ENCODE results near the gene SCRN1.

- no peak for TF ChIP-seq EZH2 (conservative IDR thresholded peaks at IDR 0.05; ENCODE audit: low read depth, low read length)
- TF ChIP-seq, protein P1, sequence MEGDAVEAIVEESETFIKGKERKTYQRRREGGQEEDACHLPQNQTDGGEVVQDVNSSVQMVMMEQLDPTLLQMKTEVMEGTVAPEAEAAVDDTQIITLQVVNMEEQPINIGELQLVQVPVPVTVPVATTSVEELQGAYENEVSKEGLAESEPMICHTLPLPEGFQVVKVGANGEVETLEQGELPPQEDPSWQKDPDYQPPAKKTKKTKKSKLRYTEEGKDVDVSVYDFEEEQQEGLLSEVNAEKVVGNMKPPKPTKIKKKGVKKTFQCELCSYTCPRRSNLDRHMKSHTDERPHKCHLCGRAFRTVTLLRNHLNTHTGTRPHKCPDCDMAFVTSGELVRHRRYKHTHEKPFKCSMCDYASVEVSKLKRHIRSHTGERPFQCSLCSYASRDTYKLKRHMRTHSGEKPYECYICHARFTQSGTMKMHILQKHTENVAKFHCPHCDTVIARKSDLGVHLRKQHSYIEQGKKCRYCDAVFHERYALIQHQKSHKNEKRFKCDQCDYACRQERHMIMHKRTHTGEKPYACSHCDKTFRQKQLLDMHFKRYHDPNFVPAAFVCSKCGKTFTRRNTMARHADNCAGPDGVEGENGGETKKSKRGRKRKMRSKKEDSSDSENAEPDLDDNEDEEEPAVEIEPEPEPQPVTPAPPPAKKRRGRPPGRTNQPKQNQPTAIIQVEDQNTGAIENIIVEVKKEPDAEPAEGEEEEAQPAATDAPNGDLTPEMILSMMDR (CRISPR knock-in tag; IDR thresholded peaks at IDR 0.05) = no peak
Observed at GRCh38 chr7:30036220-30036619, 46.6 kb upstream of the SCRN1 start.

All from HepG2 (cell line).